Limb (tissue), 2 donors: ENCODE measurements around the gene SPAG16.

Experiments used
- DNase-seq, 2 donors: peaks; one replicate each; pipeline ENCODE4 v3.0.0-alpha.2; 2016; ENCODE audit errors: extremely low spot score in 2 of 2

Gene SPAG16

GRCh38 chr2:214069254-214069653 lies 785.0 kb downstream of the SPAG16 start:
- no peak for DNase-seq

DNA sequence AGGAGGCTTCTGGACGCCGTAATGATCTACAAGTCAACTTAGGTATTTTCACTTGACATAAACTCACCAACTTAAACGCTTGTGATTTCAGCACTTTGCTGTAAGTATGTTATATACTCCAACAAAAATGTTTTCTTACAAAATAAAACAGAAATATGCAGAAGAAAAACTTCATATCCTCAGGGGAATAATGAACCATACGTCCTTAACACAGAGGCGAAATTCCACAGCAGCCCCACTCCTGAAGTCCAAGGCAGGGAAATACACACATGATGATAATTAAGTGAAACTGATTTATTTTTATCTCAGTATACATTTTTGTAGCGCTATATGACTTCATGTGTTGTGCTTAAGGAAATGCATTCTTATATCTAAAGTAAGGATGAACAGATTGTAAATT lies 791.2 kb downstream of the SPAG16 start:
- DNase-seq = no peak

GRCh38 chr2:214076527-214076926 lies 792.3 kb downstream of the SPAG16 start:
- no peak for DNase-seq

GRCh38 chr2:214077727-214078126 lies 793.5 kb downstream of the SPAG16 start:
- no peak for DNase-seq

GRCh38 chr2:214079032-214079431 lies 794.8 kb downstream of the SPAG16 start:
- no peak for DNase-seq

DNA sequence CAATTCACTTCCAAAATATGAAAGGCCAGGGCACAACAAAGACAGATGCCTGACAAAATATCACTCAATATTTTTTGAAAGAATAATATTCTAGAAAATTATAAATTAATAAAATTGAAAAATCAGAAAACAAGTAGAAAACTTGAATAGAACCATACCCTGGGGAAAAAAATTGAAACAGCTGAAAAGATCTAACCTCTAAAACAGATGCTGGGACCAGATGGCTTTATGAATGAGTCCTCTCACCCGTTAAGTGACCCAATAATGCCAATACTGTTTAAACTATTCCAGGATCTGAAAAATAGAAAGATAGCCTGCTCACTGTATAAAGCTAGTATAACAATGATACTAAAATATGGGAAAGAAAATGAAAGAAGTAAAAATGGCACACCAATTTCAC lies 804.3 kb downstream of the SPAG16 start:
- no peak for DNase-seq

- DNase-seq = no peak
Observed at GRCh38 chr2:214096208-214096715, 812.0 kb downstream of the SPAG16 start.

DNA sequence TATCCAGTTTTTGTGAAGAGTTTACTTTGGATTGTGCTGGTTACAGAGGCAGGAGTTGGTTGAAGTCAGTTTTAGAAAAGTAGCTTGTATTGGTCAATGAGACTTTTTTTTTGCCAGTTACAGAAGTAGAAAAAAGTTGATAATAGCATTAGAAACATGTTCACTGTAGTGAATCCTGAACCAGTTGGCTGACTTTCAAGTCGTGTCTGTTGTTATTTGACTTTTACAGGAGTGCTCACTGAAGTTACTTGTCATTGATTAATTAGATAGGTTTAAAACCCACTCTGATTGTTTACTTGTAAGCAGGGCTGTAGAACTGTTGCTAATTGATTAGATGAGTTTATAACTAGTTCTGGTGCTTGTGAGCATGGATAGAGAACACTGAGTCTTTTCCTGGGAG lies 814.5 kb downstream of the SPAG16 start:
- no peak for DNase-seq

DNA sequence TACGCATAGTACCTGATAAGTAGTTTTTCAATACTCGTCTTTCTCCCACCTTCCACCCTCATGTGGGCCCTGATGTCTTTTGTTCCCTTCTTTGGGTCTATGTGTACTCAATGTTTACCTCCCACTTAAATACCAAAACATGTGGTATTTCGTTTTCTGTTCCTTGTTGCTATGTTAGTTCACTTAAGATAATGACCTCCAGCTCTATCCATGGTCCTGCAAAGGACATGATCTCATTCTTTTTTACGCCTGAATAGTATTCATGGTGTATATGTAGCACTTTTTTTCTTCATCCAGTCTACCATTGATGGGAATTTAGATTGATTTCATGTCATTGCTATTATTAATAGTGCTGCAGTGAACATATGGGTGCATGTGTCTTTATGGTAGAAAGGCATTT lies 816.2 kb downstream of the SPAG16 start:
- DNase-seq = no peak

GRCh38 chr2:214103276-214104001 lies 819.2 kb downstream of the SPAG16 start:
- peak in 1 of 2 donors; percentile 19 for DNase-seq

- DNase-seq = no peak
Observed at GRCh38 chr2:214104219-214104618, 820.0 kb downstream of the SPAG16 start.

- no peak for DNase-seq
Observed at GRCh38 chr2:214104967-214105366, 820.7 kb downstream of the SPAG16 start.

DNA sequence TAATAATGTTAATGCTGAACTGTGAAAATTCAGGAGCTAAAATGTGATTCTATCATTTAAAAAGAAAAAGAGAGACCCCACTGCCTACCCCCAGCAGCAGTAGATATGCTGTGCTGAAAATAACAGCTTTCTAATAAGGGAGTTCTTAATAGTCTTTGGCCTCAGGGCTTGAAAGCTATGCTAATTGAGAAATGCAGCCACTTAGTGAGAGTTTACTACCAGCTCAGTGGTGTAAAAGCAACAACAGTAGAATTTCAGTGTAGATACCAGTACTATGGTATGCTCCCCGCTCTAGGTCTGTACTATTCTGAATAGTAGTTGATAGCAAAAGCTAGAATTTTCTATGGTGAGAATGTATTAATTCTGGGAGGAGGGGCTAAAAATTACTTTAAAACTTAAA lies 823.5 kb downstream of the SPAG16 start:
- no peak for DNase-seq

DNA sequence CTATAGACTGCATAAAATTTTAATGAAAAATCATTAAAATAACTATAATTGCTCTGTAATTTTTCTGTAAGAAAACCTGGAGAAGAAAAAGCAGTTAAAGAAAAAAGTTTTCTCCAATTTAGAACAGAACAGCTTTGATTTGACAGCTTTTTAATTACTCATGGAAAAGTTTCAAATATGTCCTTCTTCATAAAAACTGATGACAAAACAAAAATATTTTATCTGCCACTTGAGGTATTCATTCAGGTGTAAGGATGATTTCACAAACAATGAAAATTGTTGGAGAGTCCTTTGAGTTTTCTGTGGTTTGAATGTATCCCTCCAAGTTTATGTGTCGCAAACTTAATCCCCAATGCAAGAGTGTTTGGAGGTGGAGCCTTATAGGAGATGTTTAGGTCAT lies 824.3 kb downstream of the SPAG16 start:
- no peak for DNase-seq

DNA sequence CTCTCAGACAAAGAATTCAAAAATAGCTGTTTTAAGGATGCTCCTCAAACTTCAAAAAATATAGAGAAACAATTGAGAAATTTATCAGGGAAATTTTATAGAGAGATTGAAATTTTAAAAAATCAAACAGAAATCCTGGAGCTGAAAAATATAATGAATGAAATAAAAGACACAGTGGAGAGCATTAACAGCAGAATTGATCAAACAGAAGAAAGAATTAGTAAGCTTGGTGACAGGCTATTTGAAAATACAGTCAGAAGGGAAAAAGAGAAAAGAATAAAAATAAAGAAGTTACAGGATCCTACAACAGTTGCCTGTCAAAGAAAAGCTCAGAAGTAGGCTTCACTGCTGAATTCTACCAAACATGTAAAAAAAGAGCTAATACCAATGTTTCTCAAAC lies 832.8 kb downstream of the SPAG16 start:
- DNase-seq = no peak

DNA sequence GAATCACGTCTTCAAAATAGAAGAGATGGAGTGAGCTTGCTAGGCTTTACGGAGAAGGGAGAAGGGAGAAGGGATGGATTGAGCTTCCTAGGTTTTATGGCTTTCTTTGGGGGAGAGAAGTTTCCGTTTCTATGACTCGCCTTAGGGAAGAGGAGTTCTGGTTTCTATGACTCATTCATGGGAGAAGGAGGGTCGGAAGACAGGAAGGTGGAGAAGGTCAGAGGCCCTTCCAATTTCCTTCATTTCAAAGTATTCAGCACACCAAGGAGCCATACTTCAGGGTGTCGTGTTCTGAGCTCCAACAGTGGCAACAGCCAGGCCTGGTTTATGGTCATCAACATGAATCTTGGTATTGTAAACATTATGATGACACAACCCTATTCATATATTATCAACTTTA lies 841.9 kb downstream of the SPAG16 start:
- no peak for DNase-seq

- DNase-seq = no peak
Observed at GRCh38 chr2:214127170-214127569, 842.9 kb downstream of the SPAG16 start.

- no peak for DNase-seq
Observed at GRCh38 chr2:214127571-214127970, 843.3 kb downstream of the SPAG16 start.

GRCh38 chr2:214128040-214128439 lies 843.8 kb downstream of the SPAG16 start:
- DNase-seq = no peak

DNA sequence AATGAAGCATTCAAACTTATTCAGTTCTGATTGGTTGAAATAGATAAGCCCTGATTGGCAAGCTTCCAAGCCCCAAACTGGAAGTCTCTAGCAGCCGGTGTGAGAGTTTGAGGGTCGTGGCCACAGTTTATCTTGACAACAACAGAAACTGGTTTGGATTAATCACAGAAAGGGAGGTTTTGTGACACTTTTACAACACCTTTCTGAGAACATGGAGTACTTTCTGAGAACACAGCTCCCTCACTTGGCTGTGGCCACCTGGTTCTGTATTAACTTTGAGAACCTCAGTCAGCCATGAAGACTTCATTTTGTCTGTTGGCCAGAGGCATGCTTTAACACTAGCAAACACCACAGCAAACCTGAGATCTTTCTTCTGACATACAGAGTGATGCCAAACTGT lies 845.9 kb downstream of the SPAG16 start:
- DNase-seq = no peak

GRCh38 chr2:214135966-214136365 lies 851.7 kb downstream of the SPAG16 start:
- DNase-seq = no peak

DNA sequence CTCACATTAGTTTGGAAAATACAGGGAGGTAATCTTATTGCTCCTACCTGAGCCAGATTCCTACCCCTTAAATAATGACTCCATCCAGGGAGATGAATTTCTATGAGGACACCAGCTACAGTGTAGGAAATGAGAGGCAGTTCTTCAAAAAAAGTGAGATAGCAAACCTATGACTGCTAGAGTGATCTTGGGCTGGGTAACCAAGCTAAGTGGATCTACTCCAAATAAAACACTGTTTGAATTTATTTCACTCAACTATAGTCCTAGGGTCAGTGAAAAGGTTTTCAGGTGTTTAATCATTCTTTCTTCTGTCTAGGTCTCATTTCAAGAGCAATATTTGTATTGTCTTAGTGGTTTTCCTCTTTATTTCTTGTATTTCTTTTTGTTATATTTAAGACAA lies 854.5 kb downstream of the SPAG16 start:
- no peak for DNase-seq

DNA sequence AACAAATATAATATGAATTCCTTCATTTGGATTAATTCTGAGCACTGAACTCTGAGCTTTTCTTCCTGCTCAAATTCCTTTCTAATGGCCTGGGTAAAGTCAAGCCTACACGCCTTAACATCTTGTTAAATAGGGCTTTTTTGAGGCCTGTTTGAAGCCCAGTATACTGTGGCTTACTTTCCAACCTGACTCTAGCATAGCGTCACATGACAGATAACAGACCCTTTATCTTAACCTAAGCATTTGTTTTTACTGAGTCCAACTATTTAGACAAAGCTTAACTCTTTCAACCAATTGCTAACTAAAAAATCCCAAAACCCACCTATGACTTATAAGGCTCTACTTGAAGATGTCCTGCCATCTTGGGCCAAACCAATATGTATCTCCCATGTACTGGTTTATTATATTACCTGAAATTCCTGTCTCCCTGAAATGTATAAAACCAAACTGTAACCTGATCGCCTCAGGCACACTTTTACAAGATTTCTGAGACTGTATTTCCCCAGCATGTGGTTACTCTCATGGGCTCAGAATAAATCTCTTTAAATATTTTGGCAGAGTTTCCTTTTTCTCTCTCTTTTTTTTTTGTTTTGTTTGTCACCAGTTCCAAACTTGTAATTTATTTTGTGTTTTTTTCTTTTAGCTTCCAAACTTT lies 855.5 kb downstream of the SPAG16 start:
- DNase-seq = no peak
